ENCODE data around the gene CKAP2L.
A peak's percentile ranks its signal among the peaks of the same experiment; 100 is the strongest.

The CKAP2L gene

GRCh38 chr2:112765251-112765650 is 842 bp upstream of the CKAP2L start:
- no peak for DNase-seq (ENCODE audit: low read depth in 2 of 2)

DNA sequence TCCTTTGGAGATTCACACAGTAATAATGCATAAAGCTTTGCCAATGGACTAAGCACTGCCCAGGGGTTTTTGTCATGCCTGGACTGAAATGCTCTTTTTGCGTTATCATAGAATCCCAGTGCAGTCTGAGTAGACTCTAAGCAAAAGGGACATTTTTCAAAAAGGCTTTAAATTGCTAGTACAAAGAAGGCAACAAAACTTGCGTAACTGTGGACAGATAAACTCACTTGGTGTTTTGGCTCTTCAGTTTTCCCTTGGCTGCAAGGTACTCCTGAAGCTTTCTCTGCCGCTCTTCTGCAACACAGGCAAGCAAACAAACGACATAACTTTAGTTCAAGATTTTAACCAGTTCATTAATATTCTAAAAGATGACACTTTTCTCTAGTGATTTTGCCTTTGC is 2.1 kb downstream of the CKAP2L start:
- DNase-seq (ENCODE audit: low read depth in 2 of 2): no peak

GRCh38 chr2:112760149-112760548 is 4.3 kb downstream of the CKAP2L start:
- no peak for DNase-seq (ENCODE audit: low read depth in 2 of 2)

DNA sequence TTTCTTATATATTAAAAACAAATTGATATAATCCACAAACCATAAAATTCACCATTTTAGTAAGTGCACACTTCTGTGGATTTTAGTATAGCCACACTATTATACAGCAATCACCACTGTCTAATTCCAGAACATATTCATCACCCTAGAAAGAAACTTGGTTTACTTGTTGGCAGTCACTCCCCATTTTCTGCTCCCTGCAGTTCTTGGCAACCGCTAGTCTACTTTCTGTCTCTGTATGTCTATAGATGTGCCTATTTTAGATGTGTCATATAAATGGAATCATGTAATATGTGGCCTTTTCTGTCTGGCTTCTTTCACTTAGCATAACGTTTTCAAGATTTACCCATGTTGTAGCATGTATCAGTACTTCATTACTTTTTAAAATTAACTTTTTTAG is 5.7 kb downstream of the CKAP2L start:
- DNase-seq (ENCODE audit: low read depth in 2 of 2): no peak

DNA sequence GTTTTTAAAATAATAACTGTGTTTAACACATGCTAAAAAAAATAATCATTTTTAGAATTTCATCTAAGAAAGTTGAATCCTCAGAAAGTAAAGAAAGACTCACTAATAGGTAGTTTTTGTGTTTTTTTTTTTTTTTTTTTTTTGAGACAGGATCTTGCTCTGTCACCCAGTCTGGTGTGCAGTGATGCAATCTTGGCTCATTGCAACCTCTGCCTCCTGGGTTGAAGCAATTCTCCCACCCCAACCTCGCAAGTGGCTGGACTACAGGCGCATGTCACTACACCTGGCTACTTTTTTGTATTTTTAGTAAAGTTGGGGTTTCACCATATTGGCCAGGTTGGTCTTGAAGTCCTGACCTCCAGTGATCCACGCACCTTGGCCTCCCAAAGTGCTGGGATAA is 7.1 kb downstream of the CKAP2L start:
- DNase-seq (ENCODE audit: low read depth in 2 of 2): no peak

DNA sequence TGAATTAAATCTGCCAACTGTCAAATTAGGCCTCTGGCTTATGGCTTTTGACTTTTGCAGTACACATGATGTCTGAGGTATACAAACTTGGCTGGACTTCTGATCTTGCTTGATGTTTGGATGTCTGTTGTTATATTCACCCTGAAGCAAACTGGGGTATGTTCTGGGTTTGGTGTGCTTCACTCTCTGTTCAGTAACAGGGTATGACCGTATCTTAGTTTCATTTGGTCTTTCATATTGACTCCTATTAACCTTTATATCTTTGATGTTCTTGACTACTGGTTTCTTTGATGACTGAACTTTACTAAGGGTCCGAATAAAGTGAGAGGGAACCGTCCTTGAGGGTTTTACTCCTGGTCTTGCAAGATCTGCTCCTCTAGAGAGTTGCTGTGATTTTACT is 8.2 kb downstream of the CKAP2L start:
- no peak for DNase-seq (ENCODE audit: low read depth in 2 of 2)

- no peak for DNase-seq (ENCODE audit: low read depth in 2 of 2)
Observed at GRCh38 chr2:112755444-112755843, 9.0 kb downstream of the CKAP2L start.

- no peak for DNase-seq (ENCODE audit: low read depth in 2 of 2)
Observed at GRCh38 chr2:112754564-112754963, 9.8 kb downstream of the CKAP2L start.

- no peak for DNase-seq (ENCODE audit: low read depth in 2 of 2)
Observed at GRCh38 chr2:112752667-112753066, 11.7 kb downstream of the CKAP2L start.

GRCh38 chr2:112751451-112752197 is 12.8 kb downstream of the CKAP2L start:
- no peak for DNase-seq (ENCODE audit: low read depth in 2 of 2)

GRCh38 chr2:112750560-112750843 is 13.9 kb downstream of the CKAP2L start:
- no peak for DNase-seq (ENCODE audit: low read depth in 2 of 2)

DNA sequence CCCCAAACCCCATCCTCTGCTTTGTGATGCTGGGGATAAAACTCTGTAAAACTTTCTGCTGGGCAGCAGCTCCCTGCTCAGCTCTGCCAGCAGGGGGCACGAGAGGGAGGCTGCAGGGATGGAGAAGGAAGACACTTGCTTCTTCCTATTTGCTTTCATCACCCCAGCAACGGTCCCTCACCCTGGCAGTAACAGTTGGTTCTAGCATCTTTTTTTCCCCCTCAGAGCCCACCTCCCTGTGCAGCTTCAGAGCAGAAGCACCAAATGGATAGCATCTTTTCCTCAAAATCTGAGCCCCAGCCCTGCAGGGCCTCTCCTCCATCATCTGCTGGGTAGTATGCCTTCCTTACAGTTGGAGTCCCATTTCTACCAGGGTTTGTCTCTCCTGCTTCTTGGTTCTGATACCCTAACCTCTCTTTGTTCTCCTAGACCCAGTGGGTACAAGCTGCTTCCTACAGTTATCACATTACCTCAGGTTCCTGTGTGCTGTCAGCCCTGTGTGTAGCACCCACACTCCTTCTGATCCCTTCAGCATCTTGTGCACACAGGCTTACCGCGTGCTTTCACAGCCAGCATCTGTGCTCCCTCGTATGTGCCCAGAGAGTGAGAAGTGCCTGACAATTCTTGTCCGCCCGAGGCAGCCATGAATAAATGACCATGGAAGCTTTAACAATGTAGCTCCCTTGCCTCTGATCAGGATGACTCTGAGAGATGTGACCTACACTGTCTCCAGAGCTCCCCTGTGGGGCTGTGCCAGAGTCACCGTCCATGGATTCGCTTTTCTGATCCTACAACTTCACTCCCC is 14.5 kb downstream of the CKAP2L start:
- DNase-seq (ENCODE audit: low read depth in 2 of 2): peak; percentile 63 to 64

- DNase-seq (ENCODE audit: low read depth in 2 of 2): no peak
Observed at GRCh38 chr2:112740527-112740926, 23.9 kb downstream of the CKAP2L start.

GRCh38 chr2:112737542-112738232 is 26.7 kb downstream of the CKAP2L start:
- DNase-seq (ENCODE audit: low read depth in 2 of 2): no peak

DNA sequence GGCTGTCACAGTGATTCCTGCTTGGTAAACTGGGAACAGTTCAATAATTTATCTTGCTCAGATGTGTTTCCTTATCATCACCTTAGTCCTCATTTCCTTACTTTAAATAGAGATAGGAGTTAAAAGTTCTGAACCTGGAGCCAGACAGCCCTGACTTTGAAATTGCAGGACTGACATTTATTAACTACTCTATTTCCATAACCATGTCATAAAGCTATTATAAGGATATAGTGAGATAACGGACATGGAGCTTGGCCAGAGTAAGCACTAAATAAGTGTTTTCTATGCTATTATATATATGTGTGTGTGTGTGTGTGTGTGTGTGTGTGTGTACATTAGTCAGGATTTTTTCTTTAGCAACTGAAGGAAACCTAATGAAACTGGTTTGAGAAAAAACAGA is 30.5 kb downstream of the CKAP2L start:
- DNase-seq (ENCODE audit: low read depth in 2 of 2): no peak

DNA sequence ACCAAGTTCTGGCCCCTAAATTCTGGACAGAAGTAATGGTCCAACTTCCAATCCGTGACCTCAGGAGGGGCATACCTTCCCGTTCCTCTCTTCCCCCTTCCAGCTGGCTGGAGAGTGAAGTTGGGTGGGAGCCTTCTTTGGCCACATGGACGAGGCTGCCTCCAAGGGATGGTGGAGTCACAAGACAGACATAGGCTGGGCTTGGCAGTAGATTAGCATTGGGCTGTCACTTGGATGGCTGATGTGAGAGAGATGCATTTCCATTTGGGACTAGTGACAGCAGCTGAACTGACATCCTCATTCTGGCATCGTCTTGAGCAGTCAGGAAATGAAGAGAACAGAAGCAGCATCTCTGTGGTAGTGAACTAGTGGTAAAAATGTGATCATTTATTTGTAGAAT is 31.0 kb downstream of the CKAP2L start:
- DNase-seq (ENCODE audit: low read depth in 2 of 2): no peak

GRCh38 chr2:112731479-112731878 is 32.9 kb downstream of the CKAP2L start:
- no peak for DNase-seq (ENCODE audit: low read depth in 2 of 2)

- no peak for DNase-seq (ENCODE audit: low read depth in 2 of 2)
Observed at GRCh38 chr2:112730791-112731190, 33.6 kb downstream of the CKAP2L start.

DNA sequence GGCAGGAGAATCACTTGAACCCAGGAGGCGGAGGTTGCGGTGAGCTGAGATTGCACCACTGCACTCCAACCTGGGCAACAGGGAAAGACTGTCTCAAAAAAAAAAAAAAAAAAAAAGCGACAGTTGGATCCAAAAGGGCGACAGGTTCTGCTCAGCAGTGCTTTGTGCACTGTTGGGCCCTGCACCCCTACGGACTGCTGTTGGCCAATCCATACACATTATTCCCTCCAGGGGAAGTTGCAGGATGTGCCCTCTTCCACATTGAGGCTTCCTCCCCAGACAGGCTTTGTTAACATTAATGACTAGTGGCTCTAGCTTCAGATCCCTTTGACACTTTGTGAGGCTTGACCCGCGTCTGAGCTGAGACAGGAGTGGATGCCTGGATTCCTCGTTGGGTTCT is 34.2 kb downstream of the CKAP2L start:
- no peak for DNase-seq (ENCODE audit: low read depth in 2 of 2)

GRCh38 chr2:112728378-112729175 is 35.8 kb downstream of the CKAP2L start:
- no peak for DNase-seq (ENCODE audit: low read depth in 2 of 2)

GRCh38 chr2:112728029-112728362 is 36.4 kb downstream of the CKAP2L start:
- DNase-seq (ENCODE audit: low read depth in 2 of 2): no peak

All from stimulated activated CD8-positive, alpha-beta memory T cell treated with anti-CD3 and anti-CD28 coated beads, Interleukin-15, amount 100 ng/mL, for 48 hours (primary cell).